Measurements from ENCODE around the gene SCAMP4. TPM values are rescaled to one million over a fixed set of nuclear protein-coding genes. Genes with fewer than 3 reads are reported as not detected.

The SCAMP4 gene
- total and polyA plus RNA-seq, 2 experiments from 2014 or later, result 39.4 to 106 TPM

GRCh38 chr19:1857648-1858326 lies 47.4 kb upstream of the SCAMP4 start:
- H3K4me1 Mint-ChIP-seq, result peaks cover 53% of the 10 kb centered on the region
- H3K9me3 Mint-ChIP-seq, result no peaks in the 10 kb centered on the region
- H3K27me3 Mint-ChIP-seq (ENCODE audit: insufficient read depth, low read depth, poor library complexity), result peaks cover 26% of the 10 kb centered on the region
- ATAC-seq (no peak), DNase-seq (ENCODE audit: low spot score) (no peak)
- TF ChIP-seq CTCF (conservative IDR thresholded peaks at IDR 0.05; ENCODE audit: low read depth in 2 of 2) (no peak), STAT1 (IDR thresholded peaks at IDR 0.05; ENCODE audit: unreplicated experiment) (no peak), ZNF462 (CRISPR knock-in tag; IDR thresholded peaks at IDR 0.05) (no peak), EZH2phosphoT487 (IDR thresholded peaks at IDR 0.05; ENCODE audit: unreplicated experiment) (no peak), NANOG (IDR thresholded peaks at IDR 0.05; ENCODE audit: borderline replicate concordance) (no peak), EZH2 (IDR thresholded peaks at IDR 0.05; ENCODE audit: low read depth, unreplicated experiment) (no peak), REST (IDR thresholded peaks at IDR 0.05; ENCODE audit: unreplicated experiment) (no peak), POLR2AphosphoS5 (IDR thresholded peaks at IDR 0.05; ENCODE audit: low read depth) (no peak), JUNB (IDR thresholded peaks at IDR 0.05; ENCODE audit: unreplicated experiment) (no peak), ZNF114 (CRISPR knock-in tag; IDR thresholded peaks at IDR 0.05) (no peak), CREB1 (CRISPR knock-in tag; IDR thresholded peaks at IDR 0.05; ENCODE audit: low read depth) (no peak), ZNF331 (CRISPR knock-in tag; IDR thresholded peaks at IDR 0.05; ENCODE audit: low read depth) (no peak), ETS1 (IDR thresholded peaks at IDR 0.05) (no peak)
- peaks cover 21% of the 10 kb centered on the region; the same call in 1 of the 2 replicates for H4K20me1 ChIP-seq (replicated peaks; ENCODE audit: insufficient read depth)
- peak overlapping the region; percentile 98 for H3K4me2 ChIP-seq
- H2AFZ ChIP-seq, result no peak overlapping the region
- H3K27me3 ChIP-seq (ENCODE audit: insufficient read depth), result peaks cover 16% of the 10 kb centered on the region
- H3K27ac Mint-ChIP-seq, result no peak overlapping the region
- H3K4me1 ChIP-seq (ENCODE audit: insufficient read depth), result peaks cover 67% of the 10 kb centered on the region
- 0 out of 2 replicates have a peak overlapping the region, but pooled peaks have one; percentile 45 for H3K27ac ChIP-seq (ENCODE audit: low read depth)
- H3F3A ChIP-seq (replicated peaks; ENCODE audit: low read depth), result peaks cover 13% of the 10 kb centered on the region; the same call in 1 of the 2 replicates
- no peaks in the 10 kb centered on the region for H3K9me2 ChIP-seq (ENCODE audit: insufficient read depth)
- H3K4me3 Mint-ChIP-seq, result peak overlapping the region; percentile 64; the same call in 2 of the 3 replicates
- peaks cover 5% of the 10 kb centered on the region; the same call in 2 of the 3 replicates for H3K36me3 Mint-ChIP-seq (ENCODE audit: low read depth)
- peaks cover 57% of the 10 kb centered on the region for H3K79me2 ChIP-seq (replicated peaks; ENCODE audit: insufficient read depth)
- H3K4me3 ChIP-seq, result peak overlapping the region; percentile 74
- no peaks in the 10 kb centered on the region for H3K36me3 ChIP-seq (ENCODE audit: insufficient read depth)

Measured in GM23338 (cell line).